AG09319 (cell line): Measurements from ENCODE around the gene SETDB1.
"Not testable (repeated sequence)": the region's sequence is repeated elsewhere in the genome, so short reads cannot be mapped to it uniquely, and the experiment has no call there.

Experiments used
- DNase-seq: peaks from one replicate; pipeline ENCODE4 v3.0.0-alpha.2; 2010; ENCODE audit warnings: low read depth; ENCODE audit errors: extremely low read depth
- TF ChIP-seq, protein P1 (sequence below): IDR thresholded peaks from 2 replicates; pipeline ENCODE4 v1.5.1; 2011; ENCODE audit warnings: low read depth, mild to moderate bottlenecking, inconsistent platforms, low read length, moderate library complexity

Gene SETDB1

GRCh38 chr1:150912623-150913022 is 13.5 kb upstream of the SETDB1 start:
- no peak for DNase-seq
- TF ChIP-seq, protein P1, sequence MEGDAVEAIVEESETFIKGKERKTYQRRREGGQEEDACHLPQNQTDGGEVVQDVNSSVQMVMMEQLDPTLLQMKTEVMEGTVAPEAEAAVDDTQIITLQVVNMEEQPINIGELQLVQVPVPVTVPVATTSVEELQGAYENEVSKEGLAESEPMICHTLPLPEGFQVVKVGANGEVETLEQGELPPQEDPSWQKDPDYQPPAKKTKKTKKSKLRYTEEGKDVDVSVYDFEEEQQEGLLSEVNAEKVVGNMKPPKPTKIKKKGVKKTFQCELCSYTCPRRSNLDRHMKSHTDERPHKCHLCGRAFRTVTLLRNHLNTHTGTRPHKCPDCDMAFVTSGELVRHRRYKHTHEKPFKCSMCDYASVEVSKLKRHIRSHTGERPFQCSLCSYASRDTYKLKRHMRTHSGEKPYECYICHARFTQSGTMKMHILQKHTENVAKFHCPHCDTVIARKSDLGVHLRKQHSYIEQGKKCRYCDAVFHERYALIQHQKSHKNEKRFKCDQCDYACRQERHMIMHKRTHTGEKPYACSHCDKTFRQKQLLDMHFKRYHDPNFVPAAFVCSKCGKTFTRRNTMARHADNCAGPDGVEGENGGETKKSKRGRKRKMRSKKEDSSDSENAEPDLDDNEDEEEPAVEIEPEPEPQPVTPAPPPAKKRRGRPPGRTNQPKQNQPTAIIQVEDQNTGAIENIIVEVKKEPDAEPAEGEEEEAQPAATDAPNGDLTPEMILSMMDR, result no peak

- no peak for DNase-seq
- TF ChIP-seq, protein P1, result no peak
Measured at GRCh38 chr1:150917387-150917786, 8.8 kb upstream of the SETDB1 start.

DNA sequence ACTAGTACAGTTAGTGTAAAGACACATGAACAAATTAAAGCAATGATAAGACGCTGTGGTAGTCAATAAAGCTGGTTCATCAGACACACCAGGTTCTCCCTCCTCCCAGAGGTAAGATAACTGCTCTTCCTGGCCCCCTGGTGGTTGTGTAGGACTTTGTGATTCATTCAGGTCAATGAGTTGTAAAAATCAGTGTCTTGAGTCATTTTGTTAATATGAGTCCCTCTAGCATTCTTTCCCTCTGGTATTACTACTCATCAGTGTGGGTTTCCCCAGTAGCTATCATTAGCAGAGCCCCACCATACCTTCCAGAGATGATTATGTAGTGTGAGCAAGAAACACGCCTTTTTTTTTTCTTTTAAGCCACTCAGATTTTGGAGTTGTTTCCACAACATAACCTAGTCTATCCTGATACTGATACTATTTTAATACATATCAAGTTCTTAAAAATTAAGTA is 3.6 kb upstream of the SETDB1 start:
- TF ChIP-seq, protein P1, result peak; percentile 80
- peak; percentile 66 for DNase-seq

GRCh38 chr1:150925080-150925479 is 1.1 kb upstream of the SETDB1 start:
- TF ChIP-seq, protein P1, result no peak

DNA sequence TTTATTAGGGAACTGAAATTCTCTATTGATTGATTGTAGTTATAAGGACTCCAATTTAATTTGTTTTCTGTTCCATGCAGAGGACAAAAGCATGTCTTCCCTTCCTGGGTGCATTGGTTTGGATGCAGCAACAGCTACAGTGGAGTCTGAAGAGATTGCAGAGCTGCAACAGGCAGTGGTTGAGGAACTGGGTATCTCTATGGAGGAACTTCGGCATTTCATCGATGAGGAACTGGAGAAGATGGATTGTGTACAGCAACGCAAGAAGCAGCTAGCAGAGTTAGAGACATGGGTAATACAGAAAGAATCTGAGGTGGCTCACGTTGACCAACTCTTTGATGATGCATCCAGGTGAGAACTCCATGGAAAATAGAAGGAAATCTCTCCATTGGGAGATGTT is 1.5 kb downstream of the SETDB1 start:
- TF ChIP-seq, protein P1, result no peak
- no peak for DNase-seq

More at GRCh38 chr1:150925080-150925479, 1.1 kb upstream of the SETDB1 start:
- DNase-seq, result no peak

- TF ChIP-seq, protein P1, result no peak
- DNase-seq, result no peak
Measured at GRCh38 chr1:150928286-150928685, 2.1 kb downstream of the SETDB1 start.

GRCh38 chr1:150928775-150929174 is 2.6 kb downstream of the SETDB1 start:
- not testable (repeated sequence) for DNase-seq

- no peak for DNase-seq
- TF ChIP-seq, protein P1, result no peak
Measured at GRCh38 chr1:150931773-150932172, 5.6 kb downstream of the SETDB1 start.
